HG03342 (cell line): ENCODE results near the gene TMEM30B.
"Not testable (repeated sequence)": the region's sequence is repeated elsewhere in the genome, so short reads cannot be mapped to it uniquely, and the experiment has no call there.

Experiments
- ATAC-seq: cut with Tn5 transposase; IDR thresholded peaks from one replicate; pipeline ENCODE4 v1.9.1; 2021; ENCODE audit warnings: mild to moderate bottlenecking, moderate library complexity; ENCODE audit not compliant: unreplicated experiment

Gene TMEM30B

GRCh38 chr14:61266891-61267740 is 14.0 kb downstream of the TMEM30B start:
- ATAC-seq: no peak

GRCh38 chr14:61266436-61266835 is 14.7 kb downstream of the TMEM30B start:
- no peak for ATAC-seq

- ATAC-seq: no peak
Observed at GRCh38 chr14:61264651-61265050, 16.5 kb downstream of the TMEM30B start.

GRCh38 chr14:61264010-61264571 is 17.0 kb downstream of the TMEM30B start:
- no peak for ATAC-seq

GRCh38 chr14:61262082-61262481 is 19.1 kb downstream of the TMEM30B start:
- no peak for ATAC-seq

GRCh38 chr14:61260939-61261776 is 20.0 kb downstream of the TMEM30B start:
- ATAC-seq: no peak

GRCh38 chr14:61258985-61259384 is 22.2 kb downstream of the TMEM30B start:
- ATAC-seq: no peak

GRCh38 chr14:61257469-61258057 is 23.6 kb downstream of the TMEM30B start:
- no peak for ATAC-seq

- ATAC-seq: no peak
Observed at GRCh38 chr14:61256826-61257468, 24.2 kb downstream of the TMEM30B start.

GRCh38 chr14:61255968-61256367 is 25.2 kb downstream of the TMEM30B start:
- ATAC-seq: no peak

- ATAC-seq: no peak
Observed at GRCh38 chr14:61254808-61255526, 26.2 kb downstream of the TMEM30B start.

- no peak for ATAC-seq
Observed at GRCh38 chr14:61253064-61253738, 27.9 kb downstream of the TMEM30B start.

GRCh38 chr14:61252369-61253063 is 28.6 kb downstream of the TMEM30B start:
- peak; percentile 95 for ATAC-seq

GRCh38 chr14:61250063-61250462 is 31.1 kb downstream of the TMEM30B start:
- ATAC-seq: no peak

- no peak for ATAC-seq
Observed at GRCh38 chr14:61247935-61248334, 33.2 kb downstream of the TMEM30B start.

GRCh38 chr14:61246721-61247120 is 34.4 kb downstream of the TMEM30B start:
- ATAC-seq: no peak

- no peak for ATAC-seq
Observed at GRCh38 chr14:61244009-61244408, 37.1 kb downstream of the TMEM30B start.

- no peak for ATAC-seq
Observed at GRCh38 chr14:61240206-61240605, 40.9 kb downstream of the TMEM30B start.

- ATAC-seq: not testable (repeated sequence)
Observed at GRCh38 chr14:61239285-61239684, 41.9 kb downstream of the TMEM30B start.
